Glomerular visceral epithelial cell (primary cell): ENCODE data around the gene CDRT4.
A peak's percentile ranks its signal among the peaks of the same experiment; 100 is the strongest.
"Not testable (repeated sequence)": the region's sequence is repeated elsewhere in the genome, so short reads cannot be mapped to it uniquely, and the experiment has no call there.

Experiments
- DNase-seq: peaks from one replicate; pipeline ENCODE4 v3.0.0-alpha.2; 2016; ENCODE audit errors: extremely low spot score

CDRT4 gene

DNA sequence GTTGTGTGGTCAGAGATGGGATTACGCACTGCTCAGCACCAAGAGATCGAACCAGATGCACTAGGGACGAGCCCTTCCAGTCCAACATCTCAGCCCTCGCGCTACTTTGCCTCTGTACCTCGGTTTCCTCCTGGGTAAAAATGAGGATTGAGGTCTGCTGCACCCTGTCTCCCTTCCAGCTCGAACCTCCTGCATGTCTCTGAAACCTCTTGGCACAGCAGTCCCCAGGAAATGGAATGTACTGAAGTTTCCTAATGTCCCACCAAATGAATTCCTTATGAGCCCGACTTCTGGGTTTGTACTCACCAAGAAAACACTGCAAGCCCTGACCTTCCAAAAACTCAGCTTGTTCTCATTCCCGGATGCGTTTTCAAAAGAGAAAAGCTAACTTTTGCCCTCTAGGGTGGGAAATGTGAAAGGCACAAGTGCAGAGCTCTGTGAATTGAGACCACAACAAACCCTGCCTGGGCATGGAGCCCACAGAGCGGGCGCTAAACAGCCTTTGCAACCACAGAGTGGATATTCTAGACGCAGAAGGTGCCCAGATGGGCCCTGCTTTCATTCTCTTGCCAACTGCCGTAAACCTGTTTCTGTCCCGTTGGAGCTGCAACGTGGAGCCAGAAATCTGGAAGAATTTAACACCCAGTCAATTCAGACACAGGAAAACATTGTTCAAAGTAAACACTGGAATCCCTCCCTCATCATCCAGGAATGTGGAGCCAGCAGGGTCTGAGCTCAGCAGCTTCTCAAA lies 10.3 kb downstream of the CDRT4 start:
- DNase-seq: peak; percentile 35

DNA sequence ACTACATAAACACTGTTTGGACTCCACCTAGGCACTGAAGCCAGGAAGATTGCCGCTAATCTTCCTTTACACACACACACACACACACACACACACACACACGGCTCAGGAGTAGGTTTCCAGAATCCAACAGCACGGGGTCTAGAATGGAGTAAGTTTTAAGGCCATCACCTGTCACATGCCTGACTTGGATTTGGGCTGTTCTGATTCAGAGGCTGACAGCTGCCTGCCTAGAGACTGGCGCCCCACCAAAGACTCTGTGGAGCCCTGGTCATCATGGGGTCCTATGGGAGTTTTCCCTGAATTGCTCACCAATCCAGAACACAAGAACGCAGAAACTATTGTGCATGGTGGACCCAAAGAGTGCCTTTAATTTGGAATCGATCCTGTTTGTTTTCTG lies 10.9 kb downstream of the CDRT4 start:
- DNase-seq: no peak

DNA sequence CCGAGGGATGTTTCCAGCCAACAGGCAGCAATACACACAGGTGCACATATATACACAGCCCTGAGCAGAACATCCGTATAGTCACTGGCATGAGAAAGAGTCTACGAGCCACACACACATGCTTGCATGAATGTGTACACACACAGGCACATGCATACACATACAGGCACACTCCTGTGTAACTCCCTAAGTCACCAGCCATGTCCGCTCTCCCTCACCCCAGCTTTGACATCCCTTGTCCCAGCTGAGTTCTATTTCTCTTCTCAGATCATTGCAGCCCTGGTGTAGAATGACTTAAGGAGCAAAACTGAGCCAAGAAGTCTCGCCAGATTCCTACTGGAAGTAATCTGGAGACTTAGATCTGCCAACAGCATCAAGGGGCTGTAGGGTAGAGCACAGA lies 13.1 kb downstream of the CDRT4 start:
- no peak for DNase-seq

DNA sequence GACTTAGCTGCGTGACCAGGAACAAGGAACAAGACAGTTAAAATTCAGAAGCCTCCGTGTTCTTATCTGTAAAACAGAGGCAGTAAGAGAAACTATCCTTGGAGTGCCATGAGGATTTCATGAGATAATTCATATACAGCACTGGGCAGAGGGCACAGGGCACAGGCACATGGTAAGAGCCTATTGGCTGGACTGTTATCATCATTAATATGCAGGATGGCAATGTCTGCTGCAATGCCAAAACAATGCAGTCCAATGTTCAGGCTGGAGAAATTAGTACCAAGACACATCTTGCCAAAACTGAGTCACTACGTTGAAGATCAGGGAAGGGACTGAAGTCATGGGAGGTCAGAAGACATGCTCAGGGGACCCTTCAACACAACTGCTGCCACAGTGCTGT lies 13.6 kb downstream of the CDRT4 start:
- no peak for DNase-seq

DNA sequence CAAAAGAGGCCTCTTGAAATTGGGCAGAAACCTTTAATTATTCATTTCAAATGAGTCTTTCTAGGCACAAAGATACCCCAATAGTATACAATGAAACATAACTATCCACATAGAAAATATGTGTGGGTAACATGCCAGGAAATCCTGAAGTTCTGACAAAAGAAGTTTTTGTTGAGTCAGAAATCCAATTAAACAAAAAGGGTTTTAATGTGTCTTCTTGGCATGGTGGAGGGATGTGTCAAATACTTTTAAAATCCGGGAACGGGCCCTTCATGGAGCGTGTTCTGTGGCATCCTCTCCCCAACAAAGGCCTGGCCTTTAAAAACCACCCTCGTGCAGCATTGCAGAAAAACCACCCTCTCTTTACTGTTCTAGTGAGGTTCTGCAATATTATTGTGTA lies 14.2 kb downstream of the CDRT4 start:
- no peak for DNase-seq

DNA sequence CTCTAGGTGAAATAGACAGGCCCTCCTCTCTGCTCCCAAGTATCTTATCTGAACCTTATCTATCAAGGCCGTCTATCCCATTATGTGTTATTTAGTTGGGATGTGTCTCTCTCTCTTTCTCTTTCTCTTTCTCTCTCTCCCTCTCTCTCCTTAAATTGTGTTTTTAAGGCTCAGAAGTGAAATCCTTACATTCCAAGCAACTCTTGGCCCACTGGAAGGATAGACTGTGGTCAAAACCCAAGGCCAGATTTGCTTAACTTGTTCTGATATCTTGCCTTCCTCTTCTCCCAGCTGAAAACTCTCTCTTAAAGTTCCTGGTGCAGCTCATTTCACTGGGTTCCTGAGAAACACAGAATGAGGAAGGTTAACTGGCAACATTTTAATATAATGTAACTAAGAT lies 14.7 kb downstream of the CDRT4 start:
- DNase-seq: no peak

DNA sequence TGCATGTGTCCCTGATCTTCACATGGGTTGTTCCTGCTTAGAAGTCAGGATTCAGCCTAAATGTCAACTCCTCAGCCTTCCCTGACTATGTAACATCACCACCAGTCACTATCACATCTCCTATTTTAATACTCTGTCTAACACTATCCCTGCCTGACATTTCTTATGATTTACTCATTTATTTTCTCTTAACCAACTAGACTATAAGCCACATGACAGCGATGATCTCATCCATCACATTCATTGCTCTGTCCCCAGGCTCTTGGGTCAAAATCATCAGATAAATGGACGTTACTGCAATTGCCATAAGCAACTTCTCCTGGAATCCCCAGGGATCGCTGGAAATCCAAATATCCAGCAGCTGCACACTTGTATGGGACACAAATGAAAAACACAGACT lies 15.7 kb downstream of the CDRT4 start:
- no peak for DNase-seq

DNA sequence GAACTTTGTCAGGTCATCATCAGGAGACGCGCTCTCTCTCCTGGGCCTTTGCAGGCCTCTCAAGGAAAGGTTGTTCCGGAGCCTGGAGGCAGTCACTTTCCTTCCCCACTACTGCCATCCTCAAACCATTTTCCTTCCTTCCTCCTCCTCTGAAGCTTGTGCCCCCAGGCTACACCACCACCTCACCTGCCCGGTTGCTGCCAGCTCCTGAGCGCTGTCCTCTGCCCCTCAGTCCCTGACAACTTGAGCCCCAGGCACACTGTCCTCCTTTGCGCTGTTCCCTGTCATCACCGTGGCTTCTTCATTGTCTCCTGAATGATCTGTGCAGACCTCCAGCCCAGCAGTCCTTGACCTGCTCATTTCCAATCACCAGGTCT lies 18.9 kb downstream of the CDRT4 start:
- DNase-seq: no peak

DNA sequence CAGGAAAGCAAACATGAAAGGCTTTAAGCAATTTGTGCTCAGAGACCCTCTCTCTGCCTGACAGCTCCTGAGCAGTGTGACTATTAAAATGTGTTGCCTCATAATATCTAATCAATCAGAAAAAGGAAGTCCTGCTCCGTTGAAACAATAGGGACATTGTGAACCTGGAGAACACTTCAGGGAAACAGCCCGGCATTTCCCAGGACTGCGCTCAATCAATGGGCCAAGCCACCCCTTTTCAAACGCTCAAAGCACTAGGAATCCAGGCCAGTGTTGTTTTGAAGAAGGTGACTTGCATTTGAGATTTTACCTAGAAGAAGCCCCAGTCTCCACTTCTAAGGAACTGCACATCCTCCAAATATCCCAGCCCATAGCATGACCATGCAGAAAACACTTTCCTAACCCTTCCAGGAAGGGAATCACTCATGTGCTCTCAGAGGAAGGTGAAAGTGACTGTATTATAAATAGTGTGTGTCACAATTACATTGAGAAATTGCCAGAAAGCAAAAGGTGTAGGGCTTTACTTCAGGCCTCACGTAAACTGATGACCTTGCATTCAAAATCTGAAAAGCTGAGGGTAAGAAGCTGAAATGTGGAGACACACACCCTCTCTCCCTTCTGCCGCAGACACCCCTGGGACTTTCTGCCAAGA lies 19.4 kb downstream of the CDRT4 start:
- DNase-seq: no peak

DNA sequence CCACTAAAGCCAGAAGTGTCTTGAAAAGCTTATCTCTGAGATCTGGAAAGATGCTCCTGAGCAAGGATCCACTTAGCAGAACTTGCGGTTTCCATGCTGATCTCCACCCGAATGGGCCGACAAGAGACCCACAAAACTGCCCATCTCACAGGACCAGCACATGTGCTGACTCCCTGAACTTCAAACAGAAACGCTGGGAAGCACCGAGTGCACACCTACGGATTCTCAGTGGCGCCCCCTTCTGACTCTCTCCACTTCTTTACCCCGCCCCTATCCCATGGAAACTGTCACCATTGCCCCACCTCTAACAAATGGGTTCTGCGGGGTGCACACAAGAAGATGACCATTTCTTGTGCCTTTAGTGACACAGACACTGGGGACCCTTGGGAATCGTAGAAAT lies 21.4 kb downstream of the CDRT4 start:
- DNase-seq: no peak

DNA sequence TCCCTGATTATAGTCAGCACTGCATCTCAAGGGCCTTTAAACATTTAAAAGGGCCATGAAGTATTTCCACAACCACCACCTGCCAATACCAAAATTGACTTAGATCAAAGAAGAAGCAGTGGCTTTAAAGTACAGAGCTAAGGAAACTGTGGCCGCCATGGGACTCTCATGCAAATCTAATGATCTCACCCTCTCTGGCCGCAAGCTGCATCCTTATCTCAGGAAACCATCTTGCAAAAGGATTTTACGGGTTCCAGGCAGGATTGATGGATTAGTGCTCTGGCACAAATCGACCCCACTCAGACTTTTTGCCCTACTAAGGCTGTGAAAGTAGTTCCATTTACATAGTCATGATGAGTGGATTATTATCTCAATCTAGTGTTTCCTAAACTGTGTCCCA lies 22.6 kb downstream of the CDRT4 start:
- DNase-seq: no peak

DNA sequence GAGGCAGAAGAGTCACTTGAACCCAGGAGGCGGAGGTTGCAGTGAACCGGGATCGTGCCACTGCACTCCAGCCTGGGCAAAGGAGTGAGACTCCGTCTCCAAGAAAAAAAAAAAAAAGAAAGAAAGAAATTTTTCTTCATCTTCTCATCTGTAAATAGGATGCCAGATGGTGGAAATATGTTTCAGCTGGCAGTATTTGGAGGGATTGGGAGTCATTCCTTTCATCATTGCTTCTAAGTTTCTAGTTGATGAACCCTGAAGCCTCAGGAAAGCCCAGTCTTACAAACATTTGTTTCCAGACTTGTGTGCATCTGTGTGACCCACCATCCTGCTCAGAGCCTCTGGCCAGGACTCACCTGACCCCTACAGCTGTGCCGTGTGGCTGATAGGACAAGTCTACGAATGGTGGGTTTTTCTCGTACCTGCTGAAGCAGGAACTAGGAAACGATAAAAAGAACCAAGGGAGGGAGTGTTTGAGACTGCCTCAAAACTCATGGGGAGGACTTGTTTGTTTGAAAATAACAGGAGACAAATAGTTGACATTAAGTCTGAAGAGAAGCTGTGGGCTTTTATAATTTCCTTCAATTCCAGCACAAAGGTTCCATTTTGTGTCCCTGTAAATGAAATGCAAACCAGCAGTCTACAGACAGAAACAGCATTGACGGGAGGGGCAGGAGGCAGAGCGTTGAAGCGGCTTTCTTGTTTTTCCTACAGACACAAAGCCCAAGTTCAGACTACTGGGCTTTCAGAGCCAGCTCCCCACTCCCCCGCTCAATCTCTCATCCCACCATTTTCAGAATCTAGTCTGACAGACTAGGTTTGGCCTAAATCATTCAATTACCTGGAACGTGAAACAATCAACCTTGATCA lies 24.9 kb downstream of the CDRT4 start:
- DNase-seq: no peak

DNA sequence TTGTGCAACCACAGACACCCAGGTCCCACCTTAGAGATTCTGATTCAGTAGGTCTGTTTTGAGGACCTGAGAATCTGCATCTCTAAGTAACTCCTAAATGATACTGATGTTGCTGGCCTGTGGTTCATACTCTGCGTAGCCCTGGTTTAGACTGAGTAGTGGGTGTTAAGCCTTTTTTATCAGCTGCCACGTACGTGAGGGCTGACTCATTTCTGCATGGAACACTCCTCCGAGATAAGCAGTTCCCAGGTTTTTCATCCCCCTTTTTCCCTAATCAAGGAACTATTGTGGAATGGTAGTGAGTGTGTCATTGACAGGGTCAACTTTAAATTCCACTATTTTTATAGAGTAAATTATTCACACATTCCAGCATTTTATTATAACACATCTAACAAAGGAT lies 26.1 kb downstream of the CDRT4 start:
- no peak for DNase-seq

DNA sequence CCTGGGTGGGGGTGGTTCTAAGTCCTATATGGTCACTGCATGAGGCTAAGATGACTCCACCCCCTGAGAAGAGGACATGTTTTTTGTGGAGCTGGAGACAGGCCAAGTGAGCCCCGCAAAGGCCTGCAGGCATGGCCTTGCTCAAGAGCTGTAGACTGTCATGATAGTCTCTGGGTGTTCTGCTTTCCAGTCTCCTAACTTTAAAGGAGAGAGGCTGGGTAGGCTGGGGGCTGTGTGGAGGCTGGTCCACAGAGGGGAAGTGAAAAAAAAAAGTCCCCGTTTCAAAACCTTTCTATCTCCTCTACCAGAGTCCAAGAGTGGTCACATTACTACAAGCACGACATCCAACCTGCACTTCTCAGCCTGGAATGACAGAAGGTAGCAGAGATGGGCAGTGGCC lies 27.1 kb downstream of the CDRT4 start:
- no peak for DNase-seq

DNA sequence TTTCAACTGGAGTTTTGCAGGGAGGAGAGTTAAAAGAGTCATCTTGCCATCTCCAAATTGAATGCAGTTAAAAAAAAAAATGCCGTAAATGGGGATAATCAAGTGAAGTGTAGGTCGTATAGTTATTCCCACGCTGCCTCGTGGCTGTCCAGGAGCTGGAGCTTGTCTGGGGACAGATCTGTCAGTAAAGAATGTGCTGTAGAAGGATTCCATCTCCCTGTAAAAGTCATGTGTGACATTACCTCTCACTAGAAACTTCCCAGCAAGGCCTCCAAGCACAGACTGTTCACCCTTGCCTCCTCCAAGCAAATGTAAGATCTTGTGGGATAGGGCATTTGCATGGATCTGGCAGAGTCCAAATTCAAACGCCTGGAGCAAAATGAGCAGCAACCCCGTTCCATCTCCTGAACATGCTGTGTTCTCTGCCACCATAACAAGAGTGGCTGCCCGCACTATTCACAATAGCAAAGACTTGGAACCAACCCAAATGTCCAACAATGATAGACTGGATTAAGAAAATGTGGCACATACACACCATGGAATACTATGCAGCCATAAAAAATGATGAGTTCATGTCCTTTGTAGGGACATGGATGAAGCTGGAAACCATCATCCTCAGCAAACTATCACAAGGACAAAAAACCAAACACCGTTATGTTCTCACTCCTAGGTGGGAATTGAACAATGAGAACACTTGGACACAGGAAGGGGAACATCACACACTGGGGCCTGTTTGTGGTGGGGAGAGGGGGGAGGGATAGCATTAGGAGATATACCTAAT lies 28.0 kb downstream of the CDRT4 start:
- not testable (repeated sequence) for DNase-seq

DNA sequence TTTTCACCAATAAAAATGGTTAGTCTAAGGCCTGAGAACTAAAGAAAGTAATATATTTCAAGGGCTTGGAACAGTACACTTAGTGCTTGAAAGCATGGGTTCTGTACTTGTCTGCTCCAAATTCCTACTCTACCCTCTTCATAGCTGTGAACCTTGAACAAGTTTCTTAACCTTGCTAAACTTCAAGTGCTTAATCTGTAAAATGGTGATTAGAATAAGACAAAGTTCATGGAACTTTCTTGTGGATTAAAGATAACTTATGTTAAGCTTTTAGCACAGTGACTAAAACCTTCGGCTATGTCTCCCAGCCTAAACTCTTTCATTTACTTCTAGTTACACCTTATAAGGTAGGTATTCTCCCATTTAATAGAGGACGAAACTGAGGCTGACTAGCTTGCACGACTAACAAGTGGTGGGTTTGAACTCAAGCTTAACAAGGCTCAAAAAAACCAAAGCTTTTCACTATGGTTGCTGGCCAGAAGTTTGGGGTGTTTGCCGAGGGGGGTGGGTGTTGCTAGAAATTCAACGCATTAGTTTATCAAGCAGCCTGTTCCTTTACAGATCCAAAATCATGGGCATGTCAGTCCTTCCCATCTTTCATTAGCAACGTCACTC lies 28.8 kb downstream of the CDRT4 start:
- no peak for DNase-seq

DNA sequence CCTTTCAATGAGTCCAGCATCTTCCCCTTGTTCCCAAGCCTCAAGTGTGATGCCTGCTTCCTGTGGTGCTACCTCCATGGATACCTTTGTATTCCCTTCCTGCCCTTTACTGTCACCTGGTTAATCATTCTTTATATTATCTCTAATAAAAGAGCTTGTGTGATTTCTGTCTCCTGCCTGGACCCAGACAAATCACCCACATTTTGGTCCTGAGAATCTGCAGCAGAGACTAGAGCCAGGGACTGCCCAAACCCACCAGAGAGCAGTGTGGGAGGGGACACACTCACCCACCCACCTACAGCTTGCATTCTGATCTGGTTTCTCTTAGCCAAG lies 30.2 kb downstream of the CDRT4 start:
- DNase-seq: no peak

DNA sequence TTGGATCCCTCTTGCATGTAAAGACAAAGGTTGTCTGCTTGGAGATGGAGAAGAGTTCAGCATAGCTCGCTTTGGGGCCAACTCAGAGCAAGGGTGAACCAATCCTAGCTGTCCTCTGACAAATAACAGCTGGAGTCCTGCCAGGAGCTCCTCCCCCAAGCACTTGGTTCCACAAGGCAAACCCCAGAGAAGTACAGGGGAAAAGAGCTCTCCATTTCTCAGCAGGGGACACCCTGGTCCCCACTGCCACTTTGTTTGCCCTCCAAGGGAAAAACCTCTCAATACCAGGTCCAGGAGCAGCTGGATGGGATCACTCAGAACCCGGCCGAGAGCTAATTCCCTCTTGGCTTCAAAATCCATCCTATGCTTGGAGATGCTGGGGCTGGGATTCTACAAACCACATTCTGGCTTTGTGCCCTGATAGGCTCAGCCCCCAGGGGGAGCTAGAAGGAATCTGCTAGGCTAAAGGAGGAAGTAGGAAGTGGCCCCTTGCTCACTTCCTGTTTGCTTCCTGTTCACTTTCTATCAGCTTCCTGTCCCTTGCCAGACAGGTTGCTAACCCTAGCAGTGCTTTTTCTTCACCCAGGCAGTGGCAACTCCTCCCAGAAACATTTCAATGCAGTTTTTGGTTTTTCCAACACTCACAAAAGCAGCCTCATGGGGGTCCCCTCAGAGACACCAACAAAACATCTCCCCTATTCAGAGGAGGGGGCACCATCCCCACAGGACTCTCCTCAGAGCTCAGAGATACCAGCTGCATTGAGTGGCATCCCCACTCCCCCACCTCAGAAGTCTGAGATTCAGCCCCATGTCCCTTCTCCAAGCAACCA lies 30.7 kb downstream of the CDRT4 start:
- DNase-seq: peak; percentile 19

DNA sequence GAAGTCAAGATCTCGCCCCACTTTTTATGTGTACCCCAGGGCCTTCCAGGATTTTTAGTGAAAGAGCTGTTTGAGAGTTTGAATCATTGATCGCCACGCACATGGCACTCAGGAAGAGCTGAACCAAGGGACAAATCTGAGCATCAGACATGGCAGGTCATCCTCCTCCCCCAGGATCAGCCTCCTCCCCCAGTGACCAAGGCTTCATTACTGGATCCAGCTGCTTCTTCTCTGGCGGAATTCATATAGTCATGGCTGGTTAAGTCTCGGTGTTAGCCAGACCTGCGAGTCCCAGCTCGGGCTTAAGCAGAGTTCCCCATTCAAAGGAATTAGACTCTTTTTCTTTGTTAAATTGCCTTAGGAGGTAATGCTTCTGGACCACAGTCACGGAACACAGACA lies 32.5 kb downstream of the CDRT4 start:
- DNase-seq: no peak

DNA sequence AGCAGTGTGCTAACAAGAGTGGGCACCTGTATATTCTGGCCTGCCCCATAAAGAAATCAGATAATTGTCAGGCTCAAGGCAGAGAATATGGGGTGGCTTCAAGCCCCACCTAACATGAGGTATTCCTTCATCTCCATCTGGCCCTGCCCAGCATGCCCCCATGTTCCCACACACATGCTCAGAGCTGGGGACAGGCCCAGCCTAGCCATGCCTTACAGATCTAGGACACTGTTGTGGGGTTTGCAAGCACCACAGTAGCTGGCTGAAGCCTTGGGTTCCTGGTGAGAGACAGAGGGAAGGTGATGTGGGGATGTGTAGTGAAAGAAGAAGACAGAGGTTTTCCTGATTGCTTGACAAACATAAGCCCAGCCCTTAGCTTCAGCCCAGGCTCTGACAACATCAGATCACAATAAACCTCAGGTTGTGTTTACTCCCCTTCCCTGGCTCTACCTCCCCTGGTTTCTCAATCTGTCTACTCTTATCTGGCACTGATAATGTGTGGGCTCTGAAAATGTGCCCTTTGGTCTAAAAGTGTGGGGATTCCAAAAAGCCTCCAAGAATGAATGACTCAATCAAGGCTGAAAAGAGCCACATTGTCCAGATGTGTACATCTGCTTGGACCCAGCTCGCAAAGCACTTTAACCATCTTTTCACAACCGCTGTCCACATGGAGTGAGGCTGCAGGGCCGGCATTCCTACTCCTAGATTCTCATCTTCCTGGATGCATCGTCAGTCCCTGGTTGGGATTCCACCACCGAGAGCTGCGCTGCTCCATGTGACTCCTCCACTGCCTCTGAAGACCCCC lies 34.4 kb downstream of the CDRT4 start:
- DNase-seq: no peak
